Activated CD4-positive, alpha-beta T cell treated with anti-CD3 and anti-CD28 coated beads, Interleukin-2, amount 10 ng/mL, durations not matched to agents 24 days and 14 days (primary cell): ENCODE results near the gene SEL1L3. TPM values are rescaled to one million over a fixed set of nuclear protein-coding genes. Genes with fewer than 3 reads are reported as not detected.
A peak's percentile ranks its signal among the peaks of the same experiment; 100 is the strongest.
"Not testable (repeated sequence)": the region's sequence is repeated elsewhere in the genome, so short reads cannot be mapped to it uniquely, and the experiment has no call there.

ENCODE experiments used
- DNase-seq: peaks from one replicate; pipeline ENCODE4 v3.0.0; 2022
- H3K27ac Mint-ChIP-seq: one replicate; pipeline ENCODE4 v1.8.0; 2022; ENCODE audit warnings: mild to moderate bottlenecking, mixed read lengths
- H3K27me3 Mint-ChIP-seq: one replicate; pipeline ENCODE4 v1.8.0; 2022; ENCODE audit warnings: mixed read lengths
- H3K36me3 Mint-ChIP-seq: one replicate; pipeline ENCODE4 v1.8.0; 2022; ENCODE audit warnings: low read depth, mild to moderate bottlenecking, mixed read lengths
- H3K4me1 Mint-ChIP-seq: one replicate; pipeline ENCODE4 v1.8.0; 2021; ENCODE audit warnings: mixed read lengths
- H3K4me3 Mint-ChIP-seq: one replicate; pipeline ENCODE4 v1.8.0; 2022; ENCODE audit warnings: mild to moderate bottlenecking, moderate library complexity, mixed read lengths
- H3K9me3 Mint-ChIP-seq: one replicate; pipeline ENCODE4 v1.8.0; 2021; ENCODE audit warnings: mixed read lengths
- intact Hi-C: fragments of 100-400 bp; cut with micrococcal nuclease; formaldehyde crosslinking; loops from one replicate; pipeline ENCODE4 v1.15.1; 2023
- total RNA-seq: library from RNA; stranded (reverse); gene quantifications from 2 replicates; pipeline ENCODE4 v1.2.3, GENCODE V29; 2022

SEL1L3 gene
- 33.9 and 35.3 TPM in 2 replicates for total RNA-seq

DNA sequence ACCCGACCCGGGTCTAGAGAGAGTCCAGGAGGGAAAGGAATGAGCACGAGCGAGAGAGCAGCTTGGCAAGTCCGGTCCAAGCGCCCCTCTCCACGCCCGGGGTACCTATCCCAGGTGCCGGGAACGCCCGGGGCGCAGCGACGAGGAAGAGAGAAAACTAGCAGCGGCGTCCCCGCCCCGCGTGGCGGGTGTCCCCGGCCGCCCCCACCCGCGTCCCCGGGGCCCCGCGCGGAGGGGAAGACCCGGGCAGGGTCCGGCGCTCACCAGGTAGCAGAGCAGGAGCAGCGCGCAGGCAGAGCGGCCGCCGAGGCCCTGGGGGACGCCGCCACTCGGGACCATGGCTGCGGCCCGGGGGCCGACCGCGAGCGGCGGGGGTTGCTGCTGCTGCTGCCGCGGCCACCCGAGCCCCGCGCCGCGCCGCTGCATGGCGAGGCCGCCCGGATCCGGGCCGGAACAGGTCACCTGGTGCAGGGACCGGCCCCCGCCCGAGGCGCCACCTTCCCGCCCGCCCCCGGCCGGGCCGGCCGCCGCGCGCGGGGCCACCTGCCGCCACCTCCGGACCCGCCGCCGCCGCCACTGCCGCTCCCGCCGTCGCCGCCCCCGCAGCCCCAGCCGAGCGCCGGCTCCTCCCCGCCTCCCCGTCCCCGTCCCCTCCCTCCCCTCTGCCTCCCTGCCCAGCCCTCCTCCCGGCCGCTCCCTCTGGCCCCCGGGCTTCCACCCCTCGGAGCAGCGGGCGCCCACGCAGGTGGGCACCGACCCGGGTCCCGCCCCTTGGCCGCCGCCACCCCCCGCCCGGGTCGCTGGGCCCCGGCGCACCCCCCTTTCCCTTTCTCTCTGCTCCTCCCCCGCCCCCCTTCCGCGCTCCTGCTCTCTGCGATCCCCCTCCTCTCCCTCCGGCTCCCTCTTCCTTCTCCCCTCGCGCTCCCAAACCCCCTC lies at the start of gene SEL1L3:
SEL1L3 (minus strand) TSS at position 578 of the 936 bp plus-strand sequence; CDS start at position 426, 152 bp downstream.
- Mint-ChIP-seq H3K9me3 (no peaks in the 10 kb centered on the region), H3K27ac (peak within 1 kb of the TSS; percentile 100), H3K27me3 (peaks cover 2% of the 10 kb centered on the region), H3K36me3 (peaks cover 16% of the 10 kb centered on the region), H3K4me1 (peaks cover 30% of the 10 kb centered on the region), H3K4me3 (peak within 1 kb of the TSS; percentile 99)
- DNase-seq = peak; percentile 86
- intact Hi-C loops = loop anchor here (1.0 to 10.0 kb wide), 4 partner anchors 52 to 1000 kb away; partner anchors contain the start of genes SMIM20 and STIM2

DNA sequence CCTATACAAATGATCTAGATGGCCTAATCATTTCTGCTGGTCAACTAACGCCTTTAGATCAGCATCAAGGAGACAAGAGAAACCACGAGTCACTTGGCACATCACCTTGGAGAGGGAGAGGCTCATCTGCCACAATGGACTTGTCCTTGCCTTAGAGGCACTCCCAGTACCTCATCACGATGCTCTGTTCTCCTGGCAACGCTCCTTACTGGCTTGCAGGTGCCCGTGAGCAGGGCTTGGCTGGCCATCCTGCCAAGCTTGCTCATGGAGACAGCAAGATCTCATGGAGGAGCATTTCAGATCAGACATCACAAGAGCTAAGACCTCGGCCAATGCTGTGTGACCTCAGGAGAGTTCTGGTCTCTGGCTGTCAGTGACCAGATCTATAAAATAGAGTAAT lies 48.6 kb upstream of the SEL1L3 start:
- peaks cover 3% of the 10 kb centered on the region for H3K36me3 Mint-ChIP-seq
- H3K4me1 Mint-ChIP-seq = peaks cover 17% of the 10 kb centered on the region
- H3K4me3 Mint-ChIP-seq = no peak overlapping the region
- no peak for DNase-seq
- no peak overlapping the region for H3K27ac Mint-ChIP-seq
- no peaks in the 10 kb centered on the region for H3K9me3 Mint-ChIP-seq
- peaks cover 9% of the 10 kb centered on the region for H3K27me3 Mint-ChIP-seq
- intact Hi-C loops = loop anchor here (5.0 to 10.0 kb wide), 2 partner anchors 41 to 1093 kb away; no protein-coding TSS in a partner anchor

DNA sequence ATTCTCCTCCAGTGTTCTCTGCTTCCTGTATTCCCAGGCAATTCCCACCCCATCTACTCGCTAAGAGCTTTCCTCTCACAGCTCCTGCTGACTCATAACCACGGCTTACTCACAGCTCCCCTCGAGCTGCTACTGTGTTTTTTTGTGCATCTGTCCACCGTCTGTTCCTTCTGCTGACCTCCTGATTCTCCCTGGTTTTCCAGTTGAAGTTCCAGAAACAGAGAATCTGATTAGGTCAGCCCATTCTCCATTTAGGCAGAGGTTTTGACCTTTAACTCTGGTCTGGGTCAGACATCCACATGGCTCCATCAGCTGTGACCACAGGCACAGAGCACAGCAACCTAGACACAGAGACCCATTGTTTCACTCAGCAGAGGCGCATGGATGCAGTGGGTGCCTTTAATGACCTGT lies 45.7 kb upstream of the SEL1L3 start:
- H3K36me3 Mint-ChIP-seq = no peaks in the 10 kb centered on the region
- DNase-seq = no peak
- intact Hi-C loops = no loop called here
- no peak overlapping the region for H3K4me3 Mint-ChIP-seq
- no peak overlapping the region for H3K27ac Mint-ChIP-seq
- H3K27me3 Mint-ChIP-seq = peaks cover 9% of the 10 kb centered on the region
- H3K9me3 Mint-ChIP-seq = no peaks in the 10 kb centered on the region
- H3K4me1 Mint-ChIP-seq = peaks cover 7% of the 10 kb centered on the region

DNA sequence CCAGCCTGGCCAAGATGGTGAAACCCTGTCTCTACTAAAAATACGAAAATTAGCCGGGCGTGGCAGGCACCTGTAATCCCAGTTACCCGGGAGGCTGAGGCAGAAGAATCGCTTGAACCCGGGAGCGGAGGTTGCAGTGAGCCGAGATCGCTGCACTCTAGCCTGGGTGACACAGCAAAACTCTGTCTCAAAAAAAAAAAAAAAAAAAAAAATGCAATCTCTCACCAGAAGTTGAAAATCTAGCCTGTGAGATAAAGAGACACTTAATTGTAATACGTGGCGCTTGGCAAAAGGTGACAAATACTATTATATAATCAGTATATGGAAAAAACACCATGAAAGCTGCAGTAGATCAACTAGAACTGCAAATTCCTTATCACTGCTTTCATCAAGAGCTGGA lies 43.3 kb upstream of the SEL1L3 start:
- intact Hi-C loops, H3K27ac Mint-ChIP-seq, H3K27me3 Mint-ChIP-seq, DNase-seq, H3K4me3 Mint-ChIP-seq, H3K36me3 Mint-ChIP-seq, H3K4me1 Mint-ChIP-seq, H3K9me3 Mint-ChIP-seq: not testable (repeated sequence)

DNA sequence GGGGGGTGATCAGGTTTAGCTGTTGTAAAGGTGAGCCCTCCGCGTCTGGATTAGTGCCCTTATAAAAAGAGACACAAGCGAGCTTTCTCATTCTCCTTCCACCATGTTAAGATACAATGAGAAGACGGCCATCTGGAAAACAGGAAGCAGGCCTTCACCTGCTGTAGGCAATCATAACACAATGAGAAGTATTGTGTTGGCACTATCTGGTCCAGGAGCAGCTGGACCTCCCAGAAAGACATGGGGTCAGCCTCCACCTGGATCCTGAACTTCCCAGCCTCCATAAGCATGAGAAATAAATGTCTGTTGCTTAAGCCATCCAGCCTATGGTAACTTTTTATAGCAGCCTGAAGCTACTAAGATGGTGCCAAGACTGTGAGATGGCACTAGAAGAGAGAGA lies 42.6 kb upstream of the SEL1L3 start:
- Mint-ChIP-seq H3K27me3 (no peaks in the 10 kb centered on the region), H3K9me3 (no peaks in the 10 kb centered on the region), H3K36me3 (no peaks in the 10 kb centered on the region), H3K4me1 (no peaks in the 10 kb centered on the region), H3K27ac (no peak overlapping the region), H3K4me3 (no peak overlapping the region)
- intact Hi-C loops = no loop called here
- DNase-seq = no peak

DNA sequence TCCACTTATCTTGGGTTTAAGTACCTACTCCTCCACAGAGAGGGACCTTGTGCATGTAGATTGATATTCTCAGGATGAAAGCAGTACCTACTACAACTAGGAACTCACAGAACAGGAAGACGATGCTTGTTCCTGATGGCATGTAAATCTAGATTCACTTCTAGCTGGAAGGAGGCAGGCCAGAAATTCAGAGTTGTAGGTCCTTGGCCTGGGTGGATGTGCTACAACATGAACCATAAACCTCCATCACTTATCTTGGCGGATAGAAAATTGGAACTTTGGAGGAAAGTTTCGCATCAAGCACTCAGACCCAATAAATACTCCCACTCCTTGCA lies 41.9 kb upstream of the SEL1L3 start:
- H3K4me3 Mint-ChIP-seq = no peak overlapping the region
- H3K9me3 Mint-ChIP-seq = no peaks in the 10 kb centered on the region
- no peaks in the 10 kb centered on the region for H3K36me3 Mint-ChIP-seq
- no peaks in the 10 kb centered on the region for H3K4me1 Mint-ChIP-seq
- no peaks in the 10 kb centered on the region for H3K27me3 Mint-ChIP-seq
- no peak overlapping the region for H3K27ac Mint-ChIP-seq
- intact Hi-C loops = no loop called here
- DNase-seq = no peak

DNA sequence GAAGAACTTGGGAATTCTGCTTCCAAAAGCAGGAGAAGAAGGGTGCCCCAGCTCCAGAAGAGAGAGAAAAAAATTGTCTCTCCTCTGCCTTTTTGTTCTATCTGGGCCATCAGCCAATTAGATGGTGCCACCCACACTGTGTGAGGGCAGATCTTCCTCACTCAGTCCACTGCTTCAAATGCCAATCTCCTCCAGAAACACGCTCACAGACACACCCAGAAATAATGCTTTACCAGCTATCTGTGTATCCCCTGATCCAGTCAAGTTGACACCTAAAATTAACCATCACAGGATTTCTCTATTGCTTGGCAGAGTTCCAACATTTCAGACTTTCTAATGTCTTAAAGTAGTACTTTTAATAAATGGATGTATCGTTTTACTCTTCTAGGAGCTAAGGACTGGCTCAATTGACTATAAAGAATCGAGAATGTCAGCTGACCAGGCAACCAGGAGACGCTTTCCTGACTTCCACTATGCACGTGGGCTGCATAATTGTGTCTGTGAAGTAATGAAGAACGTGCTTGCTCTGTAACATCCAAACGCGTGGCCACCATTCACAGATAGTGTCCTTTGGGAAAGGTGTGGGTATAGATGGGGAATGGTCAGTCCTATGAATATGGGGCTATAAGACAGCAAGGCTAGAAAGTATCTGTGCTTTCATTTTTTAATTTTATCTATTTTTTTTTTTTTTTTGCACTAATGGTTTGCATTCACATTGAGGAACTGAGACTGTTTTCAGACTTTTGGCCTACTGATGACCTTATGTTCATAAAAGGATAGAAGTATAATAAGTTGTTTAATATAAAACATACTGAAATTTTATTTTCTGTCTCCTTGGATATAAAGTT lies 41.3 kb upstream of the SEL1L3 start:
- Mint-ChIP-seq H3K9me3 (no peaks in the 10 kb centered on the region), H3K36me3 (no peaks in the 10 kb centered on the region), H3K27me3 (no peaks in the 10 kb centered on the region), H3K27ac (no peak overlapping the region), H3K4me1 (no peaks in the 10 kb centered on the region), H3K4me3 (no peak overlapping the region)
- intact Hi-C loops = no loop called here
- no peak for DNase-seq

GRCh38 chr4:25901030-25901430 lies 38.2 kb upstream of the SEL1L3 start:
- H3K4me3 Mint-ChIP-seq = no peak overlapping the region
- no peak overlapping the region for H3K27ac Mint-ChIP-seq
- DNase-seq = no peak
- H3K9me3 Mint-ChIP-seq = no peaks in the 10 kb centered on the region
- intact Hi-C loops = no loop called here
- no peaks in the 10 kb centered on the region for H3K36me3 Mint-ChIP-seq
- H3K27me3 Mint-ChIP-seq = no peaks in the 10 kb centered on the region
- no peaks in the 10 kb centered on the region for H3K4me1 Mint-ChIP-seq

DNA sequence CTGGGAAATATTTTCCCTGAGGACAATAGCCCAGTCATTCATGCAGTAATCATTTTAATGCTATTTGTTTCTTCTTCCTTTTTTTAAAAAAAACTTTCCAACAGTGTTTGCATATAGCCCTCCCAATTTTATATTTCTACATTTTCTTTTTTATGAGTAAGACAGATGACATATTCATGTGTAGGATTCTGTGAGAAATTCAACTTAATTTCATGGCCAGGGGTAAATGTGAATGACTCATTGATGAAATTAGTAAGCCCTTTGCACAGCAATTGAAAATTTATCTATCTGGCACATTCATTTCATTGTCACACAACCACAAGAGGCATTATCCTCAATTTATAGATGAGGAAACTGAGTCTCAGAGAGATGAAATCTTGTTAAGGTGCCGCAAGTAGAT lies 37.5 kb upstream of the SEL1L3 start:
- Mint-ChIP-seq H3K4me3 (no peak overlapping the region), H3K4me1 (no peaks in the 10 kb centered on the region), H3K36me3 (no peaks in the 10 kb centered on the region), H3K27me3 (no peaks in the 10 kb centered on the region), H3K27ac (no peak overlapping the region), H3K9me3 (no peaks in the 10 kb centered on the region)
- no peak for DNase-seq
- intact Hi-C loops = no loop called here

DNA sequence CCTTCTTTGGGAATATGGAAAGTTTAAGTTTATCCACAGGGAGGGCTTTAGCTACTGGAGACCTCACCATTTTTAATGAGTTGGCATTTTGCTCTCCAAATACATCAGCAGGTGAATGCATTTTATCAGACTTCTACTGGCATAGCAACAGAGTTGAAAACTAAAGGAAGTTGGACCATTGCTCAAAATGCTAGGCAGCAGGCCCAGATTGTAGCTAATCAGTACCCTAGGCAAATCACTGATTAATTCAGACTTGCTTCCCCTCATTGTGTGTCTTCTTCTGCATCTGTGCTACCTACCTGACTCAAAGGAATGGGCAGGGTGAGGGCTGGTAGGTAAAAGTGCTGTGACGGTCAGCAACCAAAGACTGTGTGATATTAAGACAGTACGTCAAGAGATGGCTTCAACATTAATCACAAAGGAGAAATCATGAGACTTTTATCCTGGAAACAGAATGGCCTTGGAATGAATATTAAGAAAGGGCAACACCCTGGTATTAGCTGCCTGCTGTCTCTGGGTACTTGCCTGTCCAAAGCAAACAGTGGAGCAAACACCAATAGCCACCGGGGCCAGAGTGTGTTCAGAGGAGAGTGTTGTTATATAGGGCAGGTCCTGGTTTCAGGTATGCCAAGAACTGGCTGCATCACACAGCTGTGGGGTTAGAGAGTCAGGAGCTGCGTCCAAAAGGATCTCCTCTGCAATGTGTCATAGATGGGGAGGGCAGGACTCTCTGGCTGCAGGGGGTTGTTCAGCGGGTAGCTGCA lies 34.2 kb upstream of the SEL1L3 start:
- H3K36me3 Mint-ChIP-seq = no peaks in the 10 kb centered on the region
- no peak overlapping the region for H3K27ac Mint-ChIP-seq
- no peak overlapping the region for H3K4me3 Mint-ChIP-seq
- no peak for DNase-seq
- no peaks in the 10 kb centered on the region for H3K4me1 Mint-ChIP-seq
- intact Hi-C loops = no loop called here
- H3K9me3 Mint-ChIP-seq = no peaks in the 10 kb centered on the region
- H3K27me3 Mint-ChIP-seq = no peaks in the 10 kb centered on the region

DNA sequence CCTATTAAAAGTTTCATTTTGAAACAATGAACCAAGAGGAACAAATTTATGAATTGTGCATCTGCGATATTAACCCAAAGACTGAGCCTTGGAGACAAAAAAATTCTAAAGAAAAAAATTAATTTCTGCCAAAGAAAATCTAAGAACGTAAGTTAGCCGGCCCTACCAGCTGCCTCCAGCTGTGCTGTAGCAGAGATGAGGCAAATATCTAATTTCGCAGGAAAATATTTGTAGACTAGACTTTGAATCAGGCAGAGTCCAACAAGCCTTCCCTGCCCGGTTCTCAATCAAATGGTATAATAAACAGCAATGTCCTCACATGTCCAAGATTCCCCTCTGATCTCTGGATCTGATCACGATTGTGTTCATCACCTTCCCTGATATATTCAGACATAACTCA lies 30.0 kb upstream of the SEL1L3 start:
- Mint-ChIP-seq H3K9me3 (no peaks in the 10 kb centered on the region), H3K27ac (no peak overlapping the region), H3K4me1 (no peaks in the 10 kb centered on the region), H3K4me3 (no peak overlapping the region), H3K36me3 (no peaks in the 10 kb centered on the region), H3K27me3 (peaks cover 2% of the 10 kb centered on the region)
- no peak for DNase-seq
- intact Hi-C loops = no loop called here

- Mint-ChIP-seq H3K36me3 (no peaks in the 10 kb centered on the region), H3K4me1 (no peaks in the 10 kb centered on the region), H3K4me3 (no peak overlapping the region), H3K9me3 (no peaks in the 10 kb centered on the region), H3K27me3 (peaks cover 2% of the 10 kb centered on the region), H3K27ac (no peak overlapping the region)
- no peak for DNase-seq
- intact Hi-C loops = no loop called here
Observed at GRCh38 chr4:25890571-25891485, 28.0 kb upstream of the SEL1L3 start.
